GM10266 (cell line): Measurements from ENCODE around the gene TEX54.

ENCODE experiments used
- DNase-seq: peaks from one replicate; pipeline ENCODE4 v3.0.0; 2012; ENCODE audit errors: extremely low spot score
- CTCF ChIP-seq: IDR thresholded peaks from 2 replicates; pipeline ENCODE4 v1.5.1; 2012; ENCODE audit warnings: mild to moderate bottlenecking, low read depth; ENCODE audit not compliant: control insufficient read depth, insufficient read depth; ENCODE audit errors: missing control alignments

Gene TEX54

GRCh38 chr11:62787005-62787759 lies 45.5 kb downstream of the TEX54 start, which contains the start of gene TMEM179B:
Gene TMEM179B, plus strand, starts transcription at chr11:62787402. Its CDS starts 30 bp downstream, at chr11:62787432.
- peak; percentile 79 for TF ChIP-seq CTCF
- DNase-seq, result peak; percentile 98

- DNase-seq, result peak; percentile 92
- TF ChIP-seq CTCF, result peak; percentile 98
These were observed 46.2 kb downstream of the TEX54 start for GRCh38 chr11:62786318-62787004.

GRCh38 chr11:62782753-62783152 lies 49.9 kb downstream of the TEX54 start:
- TF ChIP-seq CTCF, result no peak
- DNase-seq, result no peak
